Measurements from ENCODE around the gene RPH3AL.
"Not testable (repeated sequence)": the region's sequence is repeated elsewhere in the genome, so short reads cannot be mapped to it uniquely, and the experiment has no call there.

RPH3AL gene

GRCh38 chr17:227946-228615 lies 124.5 kb downstream of the RPH3AL start:
- in situ Hi-C loops (cut with HindIII; ENCODE audit: low pct_ligation_motif_present, low sequenced_read_pairs): no loop called here
- H3K27me3 ChIP-seq (replicated peaks): no peaks in the 10 kb centered on the region
- TF ChIP-seq CTCF (IDR thresholded peaks at IDR 0.05; ENCODE audit: low read depth, low read length, missing control alignments): no peak
- DNase-seq: no peak
- no peak overlapping the region for H3K4me3 ChIP-seq (ENCODE audit: low read depth, low read length)
- no peaks in the 10 kb centered on the region for H3K36me3 ChIP-seq (replicated peaks)
- no peak overlapping the region for H3K27ac ChIP-seq

- no peak for TF ChIP-seq CTCF (IDR thresholded peaks at IDR 0.05; ENCODE audit: low read depth, low read length, missing control alignments)
- Histone ChIP-seq H3K4me3 (ENCODE audit: low read depth, low read length) (no peak overlapping the region), H3K36me3 (replicated peaks) (no peaks in the 10 kb centered on the region), H3K27ac (no peak overlapping the region), H3K27me3 (replicated peaks) (no peaks in the 10 kb centered on the region)
- in situ Hi-C loops (cut with HindIII; ENCODE audit: low pct_ligation_motif_present, low sequenced_read_pairs): no loop called here
- no peak for DNase-seq
Measured at GRCh38 chr17:227078-227945, 125.3 kb downstream of the RPH3AL start.

GRCh38 chr17:226108-227077 lies 126.2 kb downstream of the RPH3AL start:
- H3K36me3 ChIP-seq (replicated peaks): no peaks in the 10 kb centered on the region
- no peak for DNase-seq
- no peak overlapping the region for H3K27ac ChIP-seq
- no peak overlapping the region for H3K4me3 ChIP-seq (ENCODE audit: low read depth, low read length)
- no peaks in the 10 kb centered on the region for H3K27me3 ChIP-seq (replicated peaks)
- in situ Hi-C loops (cut with HindIII; ENCODE audit: low pct_ligation_motif_present, low sequenced_read_pairs): no loop called here
- TF ChIP-seq CTCF (IDR thresholded peaks at IDR 0.05; ENCODE audit: low read depth, low read length, missing control alignments): no peak

- no peak for DNase-seq
- Histone ChIP-seq H3K27me3 (replicated peaks) (no peaks in the 10 kb centered on the region), H3K4me3 (ENCODE audit: low read depth, low read length) (no peak overlapping the region), H3K27ac (no peak overlapping the region), H3K36me3 (replicated peaks) (no peaks in the 10 kb centered on the region)
- in situ Hi-C loops (cut with HindIII; ENCODE audit: low pct_ligation_motif_present, low sequenced_read_pairs): no loop called here
- no peak for TF ChIP-seq CTCF (IDR thresholded peaks at IDR 0.05; ENCODE audit: low read depth, low read length, missing control alignments)
Measured at GRCh38 chr17:225551-225950, 127.1 kb downstream of the RPH3AL start.

GRCh38 chr17:224576-224975 lies 128.0 kb downstream of the RPH3AL start:
- H3K4me3 ChIP-seq (ENCODE audit: low read depth, low read length); H3K27me3 ChIP-seq (replicated peaks); DNase-seq; H3K36me3 ChIP-seq (replicated peaks); in situ Hi-C loops (cut with HindIII; ENCODE audit: low pct_ligation_motif_present, low sequenced_read_pairs); H3K27ac ChIP-seq: not testable (repeated sequence)

Measured in brain microvascular endothelial cell (primary cell).